Mesendoderm (in vitro differentiated cells): ENCODE measurements around the gene RHOU.

Source experiments
- DNase-seq: peaks from one replicate; pipeline ENCODE4 v3.0.0; 2013
- H2AK5ac ChIP-seq: 2 replicates; pipeline ENCODE4 v1.6.1; 2013; ENCODE audit warnings: low read length, inconsistent platforms
- H2BK120ac ChIP-seq: 2 replicates; pipeline ENCODE4 v1.6.1; 2013; ENCODE audit warnings: low read depth, mild to moderate bottlenecking, low read length, moderate library complexity, mixed read lengths
- H2BK15ac ChIP-seq: replicated peaks from 2 replicates; pipeline ENCODE4 v1.6.1; 2013; ENCODE audit warnings: low read depth, mild to moderate bottlenecking, moderate library complexity
- H2BK5ac ChIP-seq: 2 replicates; pipeline ENCODE4 v1.6.1; 2013; ENCODE audit warnings: low read length, inconsistent platforms
- H3K18ac ChIP-seq: 2 replicates; pipeline ENCODE4 v1.6.1; 2013; ENCODE audit warnings: mild to moderate bottlenecking, low read length, mixed read lengths
- H3K23ac ChIP-seq: one replicate; pipeline ENCODE4 v1.6.1; 2013; ENCODE audit warnings: low read length
- H3K27ac ChIP-seq: 2 replicates; pipeline ENCODE4 v1.5.1; 2013; ENCODE audit warnings: low read depth, mild to moderate bottlenecking, inconsistent platforms, low read length, moderate library complexity
- H3K27me3 ChIP-seq: 2 replicates; pipeline ENCODE4 v1.6.1; 2013; ENCODE audit warnings: low read length, control low read depth, mild to moderate bottlenecking, inconsistent platforms; ENCODE audit not compliant: insufficient read depth, poor library complexity
- H3K36me3 ChIP-seq: 2 replicates; pipeline ENCODE4 v1.6.1; 2013; ENCODE audit warnings: low read length, inconsistent platforms; ENCODE audit not compliant: control insufficient read depth, insufficient read depth
- H3K4ac ChIP-seq: one replicate; pipeline ENCODE4 v1.6.1; 2013; ENCODE audit warnings: low read depth, mild to moderate bottlenecking, low read length, moderate library complexity
- H3K4me1 ChIP-seq: 2 replicates; pipeline ENCODE4 v1.6.1; 2013; ENCODE audit warnings: low read depth, low read length, inconsistent platforms; ENCODE audit not compliant: control insufficient read depth
- H3K4me2 ChIP-seq: 2 replicates; pipeline ENCODE4 v1.6.1; 2013; ENCODE audit warnings: low read length
- H3K4me3 ChIP-seq: 2 replicates; pipeline ENCODE4 v1.5.1; 2013; ENCODE audit warnings: mild to moderate bottlenecking, low read length
- H3K56ac ChIP-seq: one replicate; pipeline ENCODE4 v1.6.1; 2013; ENCODE audit warnings: low read length
- H3K79me1 ChIP-seq: 2 replicates; pipeline ENCODE4 v1.6.1; 2013; ENCODE audit warnings: low read length, inconsistent platforms
- H3K79me2 ChIP-seq: 2 replicates; pipeline ENCODE4 v1.6.1; 2013; ENCODE audit warnings: mild to moderate bottlenecking, low read length; ENCODE audit not compliant: control insufficient read depth, insufficient read depth
- H3K9ac ChIP-seq: 2 replicates; pipeline ENCODE4 v1.6.1; 2013; ENCODE audit warnings: low read length, inconsistent platforms
- H4K5ac ChIP-seq: one replicate; pipeline ENCODE4 v1.6.1; 2013; ENCODE audit warnings: low read length
- H4K8ac ChIP-seq: one replicate; pipeline ENCODE4 v1.6.1; 2013; ENCODE audit warnings: low read depth, mild to moderate bottlenecking, control low read depth, low read length, moderate library complexity
- WGBS: extraction: QIAGEN DNeasy Blood & Tissue Kit; methylation state at CpG from one replicate; pipeline ENCODE4 v1.1.7; 2013; ENCODE audit warnings: low lambda C conversion rate, missing lambda C conversion rate; ENCODE audit not compliant: insufficient coverage; ENCODE audit errors: extremely low coverage; 5-methylcytosine and 5-hydroxymethylcytosine counted together

Gene RHOU

GRCh38 chr1:228778466-228778865 lies 43.2 kb downstream of the RHOU start:
- no peak for DNase-seq

GRCh38 chr1:228778961-228779360 lies 43.7 kb downstream of the RHOU start:
- no peak overlapping the region for H3K23ac ChIP-seq
- no peak overlapping the region for H2BK5ac ChIP-seq
- H3K4me3 ChIP-seq = no peak overlapping the region
- no peak overlapping the region for H2BK15ac ChIP-seq
- no peak overlapping the region for H3K9ac ChIP-seq
- no peak overlapping the region for H3K4me2 ChIP-seq
- no peak overlapping the region for H3K18ac ChIP-seq
- H3K79me2 ChIP-seq = no peaks in the 10 kb centered on the region
- H3K79me1 ChIP-seq = no peaks in the 10 kb centered on the region
- no peak overlapping the region for H3K27ac ChIP-seq
- no peaks in the 10 kb centered on the region for H3K36me3 ChIP-seq
- H3K56ac ChIP-seq = no peak overlapping the region
- H2BK120ac ChIP-seq = no peak overlapping the region
- DNase-seq = no peak
- no peak overlapping the region for H4K5ac ChIP-seq
- H3K4me1 ChIP-seq = no peaks in the 10 kb centered on the region
- no peaks in the 10 kb centered on the region for H3K27me3 ChIP-seq
- H4K8ac ChIP-seq = no peak overlapping the region
- no peak overlapping the region for H3K4ac ChIP-seq
- no peak overlapping the region for H2AK5ac ChIP-seq

More at GRCh38 chr1:228778466-228778865, 43.2 kb downstream of the RHOU start:
- Histone ChIP-seq H3K23ac (no peak overlapping the region), H4K5ac (no peak overlapping the region), H3K4ac (no peak overlapping the region), H3K36me3 (no peaks in the 10 kb centered on the region), H3K18ac (no peak overlapping the region), H3K56ac (no peak overlapping the region), H3K27me3 (no peaks in the 10 kb centered on the region), H3K27ac (no peak overlapping the region), H2AK5ac (no peak overlapping the region), H3K4me1 (no peaks in the 10 kb centered on the region), H2BK120ac (no peak overlapping the region), H2BK5ac (no peak overlapping the region), H2BK15ac (no peak overlapping the region), H3K9ac (no peak overlapping the region), H3K4me2 (no peak overlapping the region), H3K4me3 (no peak overlapping the region), H4K8ac (no peak overlapping the region), H3K79me1 (no peaks in the 10 kb centered on the region), H3K79me2 (no peaks in the 10 kb centered on the region)
- no CpG with 5 or more reads among the region's 3 CpGs for WGBS

GRCh38 chr1:228781161-228781808 lies 46.0 kb downstream of the RHOU start:
- Histone ChIP-seq H3K27me3 (no peaks in the 10 kb centered on the region), H3K79me2 (no peaks in the 10 kb centered on the region), H2AK5ac (no peak overlapping the region), H3K18ac (no peak overlapping the region), H3K4me3 (no peak overlapping the region), H3K36me3 (no peaks in the 10 kb centered on the region), H2BK5ac (no peak overlapping the region), H3K56ac (no peak overlapping the region), H3K9ac (no peak overlapping the region), H3K27ac (no peak overlapping the region), H3K4ac (no peak overlapping the region), H2BK120ac (no peak overlapping the region), H4K8ac (no peak overlapping the region), H3K4me2 (no peak overlapping the region), H3K4me1 (no peaks in the 10 kb centered on the region), H3K79me1 (no peaks in the 10 kb centered on the region), H4K5ac (no peak overlapping the region), H3K23ac (peak overlapping the region; percentile 73), H2BK15ac (no peak overlapping the region)
- peak; percentile 88 for DNase-seq
- no CpG with 5 or more reads among the region's 8 CpGs for WGBS

GRCh38 chr1:228781809-228782661 lies 46.8 kb downstream of the RHOU start:
- no peaks in the 10 kb centered on the region for H3K4me1 ChIP-seq
- no peaks in the 10 kb centered on the region for H3K36me3 ChIP-seq
- H3K9ac ChIP-seq = no peak overlapping the region
- DNase-seq = no peak
- H3K56ac ChIP-seq = no peak overlapping the region
- H2AK5ac ChIP-seq = peak overlapping the region; percentile 54
- H2BK5ac ChIP-seq = peak overlapping the region; percentile 23
- no peak overlapping the region for H3K27ac ChIP-seq
- no peak overlapping the region for H3K18ac ChIP-seq
- no peak overlapping the region for H4K5ac ChIP-seq
- WGBS = no CpG with 5 or more reads among the region's 10 CpGs
- no peaks in the 10 kb centered on the region for H3K79me2 ChIP-seq
- H4K8ac ChIP-seq = no peak overlapping the region
- H3K4ac ChIP-seq = no peak overlapping the region
- H3K4me3 ChIP-seq = no peak overlapping the region
- no peak overlapping the region for H3K4me2 ChIP-seq
- H2BK120ac ChIP-seq = no peak overlapping the region
- no peak overlapping the region for H2BK15ac ChIP-seq
- no peaks in the 10 kb centered on the region for H3K27me3 ChIP-seq
- no peaks in the 10 kb centered on the region for H3K79me1 ChIP-seq
- H3K23ac ChIP-seq = peak overlapping the region; percentile 73

GRCh38 chr1:228782662-228783417 lies 47.6 kb downstream of the RHOU start:
- Histone ChIP-seq H3K23ac (no peak overlapping the region), H3K4me2 (no peak overlapping the region), H3K79me1 (no peaks in the 10 kb centered on the region), H4K8ac (no peak overlapping the region), H3K4me1 (no peaks in the 10 kb centered on the region), H3K27me3 (no peaks in the 10 kb centered on the region), H3K36me3 (no peaks in the 10 kb centered on the region), H3K4ac (no peak overlapping the region), H2AK5ac (no peak overlapping the region), H3K27ac (no peak overlapping the region), H2BK120ac (no peak overlapping the region), H3K56ac (no peak overlapping the region), H3K4me3 (no peak overlapping the region), H2BK15ac (no peak overlapping the region), H4K5ac (no peak overlapping the region), H3K79me2 (no peaks in the 10 kb centered on the region), H2BK5ac (no peak overlapping the region), H3K18ac (no peak overlapping the region), H3K9ac (no peak overlapping the region)
- no peak for DNase-seq
- no CpG with 5 or more reads among the region's 5 CpGs for WGBS
